ENCODE data around the gene R3HDM2. TPM values are rescaled to one million over a fixed set of nuclear protein-coding genes. Genes with fewer than 3 reads are reported as not detected.
"Not testable (repeated sequence)": the region's sequence is repeated elsewhere in the genome, so short reads cannot be mapped to it uniquely, and the experiment has no call there.

R3HDM2 gene
- total RNA-seq, 4 donors from 2014 or later = 24.2 to 47.3 (median 26.7) TPM

GRCh38 chr12:57276935-57277563, 153.8 kb downstream of the R3HDM2 start:
- ATAC-seq (ENCODE audit: low FRiP score) = no peak
- TF ChIP-seq CTCF (IDR thresholded peaks at IDR 0.05) = no peak

GRCh38 chr12:57276233-57276632, 154.6 kb downstream of the R3HDM2 start:
- DNase-seq (ENCODE audit: low spot score); ATAC-seq (ENCODE audit: low FRiP score): not testable (repeated sequence)

More at GRCh38 chr12:57276935-57277563, 153.8 kb downstream of the R3HDM2 start:
- no peak for DNase-seq (ENCODE audit: low spot score)

DNA sequence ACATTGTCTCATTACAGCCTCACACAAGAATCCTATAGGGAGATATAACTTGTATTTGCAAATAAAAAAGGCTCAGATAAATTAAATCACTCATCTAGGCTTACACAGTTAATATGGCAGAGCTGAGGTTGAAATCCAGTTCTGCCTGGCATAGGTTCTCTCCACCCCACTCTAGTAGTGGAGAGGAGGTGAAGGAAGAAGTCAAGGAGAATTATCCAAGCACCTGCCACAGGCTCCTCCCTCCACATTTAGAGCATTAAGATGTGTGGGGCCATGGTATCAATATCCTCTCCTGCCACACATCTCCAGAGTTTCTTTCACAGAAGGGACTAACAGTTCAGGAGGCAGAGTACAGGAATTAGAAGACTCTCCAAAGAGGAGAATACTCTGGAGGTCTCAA, 157.3 kb downstream of the R3HDM2 start:
- ATAC-seq (ENCODE audit: low FRiP score) (no peak), DNase-seq (ENCODE audit: low spot score) (no peak)
- no peak for TF ChIP-seq CTCF (IDR thresholded peaks at IDR 0.05)

DNA sequence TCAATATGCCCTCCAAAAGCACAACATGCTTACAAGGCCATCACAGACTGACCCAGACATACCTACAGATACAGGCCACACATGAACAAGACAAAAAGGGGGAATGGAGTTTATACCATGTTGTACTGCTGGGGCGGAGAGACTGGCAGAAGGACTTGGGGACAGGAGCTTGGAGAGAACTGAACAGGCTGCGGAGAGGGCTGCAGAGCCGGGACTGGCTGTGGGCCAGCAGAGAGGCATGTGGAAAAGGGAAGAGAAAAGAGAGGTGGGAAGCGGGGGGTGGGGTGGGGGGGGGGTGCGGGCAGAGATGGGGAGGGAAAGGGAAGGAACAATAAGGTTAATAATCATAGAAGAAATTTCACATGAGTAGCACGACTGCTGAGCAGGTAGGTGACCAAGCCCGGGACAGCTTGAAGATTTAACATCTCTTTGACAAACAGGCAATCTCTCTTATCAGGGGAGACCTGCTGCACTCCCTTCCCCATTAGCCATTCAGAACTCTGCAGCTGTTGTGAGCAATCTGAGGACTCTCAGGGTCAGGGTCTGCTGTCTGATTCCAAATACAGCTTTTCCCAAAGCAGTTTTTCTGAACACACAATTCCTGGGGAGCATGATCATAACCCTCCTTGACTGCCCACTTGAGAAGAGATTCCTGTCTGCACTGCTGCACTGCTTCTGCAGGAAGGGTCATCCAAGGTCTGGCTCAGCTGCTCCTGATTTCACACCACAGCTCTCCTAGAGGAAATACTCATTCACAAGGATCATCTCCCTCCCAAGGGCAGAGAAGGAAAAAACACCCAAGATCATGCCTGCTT, 158.3 kb downstream of the R3HDM2 start:
- DNase-seq (ENCODE audit: low spot score) = no peak
- TF ChIP-seq CTCF (IDR thresholded peaks at IDR 0.05) = no peak
- ATAC-seq (ENCODE audit: low FRiP score) = no peak

GRCh38 chr12:57270966-57271470, 159.8 kb downstream of the R3HDM2 start:
- ATAC-seq (ENCODE audit: low FRiP score) (no peak), DNase-seq (ENCODE audit: low spot score) (no peak)
- TF ChIP-seq CTCF (IDR thresholded peaks at IDR 0.05) = no peak

DNA sequence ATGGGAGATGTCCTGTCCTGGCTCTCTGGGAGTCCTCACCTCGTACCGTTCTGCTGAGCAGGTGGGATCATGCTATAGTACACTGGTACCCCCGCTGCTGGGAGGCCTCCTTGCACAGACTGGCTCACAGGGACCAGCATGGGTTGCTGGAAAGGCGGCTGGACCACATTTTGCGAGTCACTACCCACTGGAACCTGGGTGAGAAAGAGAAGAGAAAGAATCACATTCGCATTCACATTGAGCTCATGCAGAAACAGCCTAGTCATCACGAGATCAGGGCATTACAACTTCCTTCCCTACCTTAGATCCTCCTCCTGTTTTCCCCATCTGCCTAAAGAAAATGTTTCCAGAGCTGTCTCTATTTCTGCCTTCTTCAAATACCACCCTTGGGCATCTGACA, 162.6 kb downstream of the R3HDM2 start:
- DNase-seq (ENCODE audit: low spot score) (no peak), ATAC-seq (ENCODE audit: low FRiP score) (no peak)
- TF ChIP-seq CTCF (IDR thresholded peaks at IDR 0.05) = no peak

DNA sequence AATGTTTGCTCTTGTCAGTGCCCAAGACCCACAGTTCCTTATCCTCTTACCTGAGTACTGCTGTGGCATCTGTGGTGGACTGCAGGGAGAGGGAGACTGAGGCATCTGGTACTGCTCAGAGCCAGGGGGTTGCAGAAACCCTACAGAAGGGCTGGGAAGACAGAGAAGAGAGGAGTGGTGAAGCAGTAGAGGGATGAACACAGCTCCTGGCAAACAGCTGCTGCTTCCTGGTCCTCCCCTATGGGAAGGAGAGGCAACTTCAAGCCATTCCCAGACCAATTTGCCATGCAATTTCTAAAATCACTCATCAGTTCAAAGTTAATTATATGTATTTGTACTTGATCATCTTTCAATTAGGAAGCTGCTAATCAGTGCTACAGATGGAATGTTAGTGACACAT, 164.2 kb downstream of the R3HDM2 start:
- ATAC-seq (ENCODE audit: low FRiP score) = no peak
- DNase-seq (ENCODE audit: low spot score) = no peak
- TF ChIP-seq CTCF (IDR thresholded peaks at IDR 0.05) = no peak
